Suprapubic skin (tissue), 3 donors: ENCODE data around the gene KCNE5.

Experiments
- POLR2A ChIP-seq, 2 donors: fragments of 450-650 bp; IDR thresholded peaks; one replicate each; pipeline ENCODE4 v1.6.1; 2017; ENCODE audit warnings: antibody characterized with exemption in 2 of 2, mild to moderate bottlenecking in 2 of 2, moderate library complexity in 2 of 2
- TF ChIP-seq, protein P1 (sequence below), 2 donors: fragments of 200-600 bp in 1 of 2; fragments of 450-650 bp in 1 of 2; sonication (generic) in 1 of 2; IDR thresholded peaks; one replicate each; pipeline ENCODE4 v1.5.1; 2016 to 2019; ENCODE audit warnings: antibody characterized with exemption in 2 of 2, mild to moderate bottlenecking in 1 of 2, moderate library complexity in 1 of 2

DNA sequence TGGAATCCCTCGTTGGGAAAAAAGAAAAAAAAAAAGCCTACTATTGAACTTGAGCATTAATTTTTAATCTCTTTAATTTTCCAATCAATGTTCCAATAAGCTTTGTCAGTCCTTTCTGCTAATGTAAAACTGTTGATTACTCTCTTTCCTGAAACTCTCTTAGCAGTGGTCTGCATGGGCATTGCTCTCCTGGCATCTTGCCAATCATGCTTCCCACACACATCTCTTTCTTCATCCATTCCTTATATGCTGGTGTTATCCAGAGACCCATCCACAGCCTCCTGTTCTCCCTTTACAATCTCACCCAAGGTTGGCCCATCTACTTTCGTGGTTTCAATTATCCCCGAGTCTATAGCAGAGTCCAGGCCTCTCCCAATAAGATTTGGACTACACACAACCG lies 31.8 kb upstream of the KCNE5 start:
- TF ChIP-seq, protein P1, sequence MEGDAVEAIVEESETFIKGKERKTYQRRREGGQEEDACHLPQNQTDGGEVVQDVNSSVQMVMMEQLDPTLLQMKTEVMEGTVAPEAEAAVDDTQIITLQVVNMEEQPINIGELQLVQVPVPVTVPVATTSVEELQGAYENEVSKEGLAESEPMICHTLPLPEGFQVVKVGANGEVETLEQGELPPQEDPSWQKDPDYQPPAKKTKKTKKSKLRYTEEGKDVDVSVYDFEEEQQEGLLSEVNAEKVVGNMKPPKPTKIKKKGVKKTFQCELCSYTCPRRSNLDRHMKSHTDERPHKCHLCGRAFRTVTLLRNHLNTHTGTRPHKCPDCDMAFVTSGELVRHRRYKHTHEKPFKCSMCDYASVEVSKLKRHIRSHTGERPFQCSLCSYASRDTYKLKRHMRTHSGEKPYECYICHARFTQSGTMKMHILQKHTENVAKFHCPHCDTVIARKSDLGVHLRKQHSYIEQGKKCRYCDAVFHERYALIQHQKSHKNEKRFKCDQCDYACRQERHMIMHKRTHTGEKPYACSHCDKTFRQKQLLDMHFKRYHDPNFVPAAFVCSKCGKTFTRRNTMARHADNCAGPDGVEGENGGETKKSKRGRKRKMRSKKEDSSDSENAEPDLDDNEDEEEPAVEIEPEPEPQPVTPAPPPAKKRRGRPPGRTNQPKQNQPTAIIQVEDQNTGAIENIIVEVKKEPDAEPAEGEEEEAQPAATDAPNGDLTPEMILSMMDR (IDR thresholded peaks at IDR 0.05): no peak
- TF ChIP-seq POLR2A (IDR thresholded peaks at IDR 0.05): no peak
